PC-3 (cell line): ENCODE results near the gene TMEM156.

Source experiments
- CTCF ChIP-seq: fragments of 300-600 bp; sonication (generic); conservative IDR thresholded peaks from 2 replicates; pipeline ENCODE4 v1.5.1; 2017; ENCODE audit warnings: antibody characterized with exemption, low read depth, mild to moderate bottlenecking, low read length
- EZH2 ChIP-seq: fragments of 300-600 bp; sonication (generic); IDR thresholded peaks from one replicate; pipeline ENCODE4 v1.6.1; 2017; ENCODE audit warnings: antibody characterized with exemption, mild to moderate bottlenecking, low read length; ENCODE audit not compliant: unreplicated experiment

DNA sequence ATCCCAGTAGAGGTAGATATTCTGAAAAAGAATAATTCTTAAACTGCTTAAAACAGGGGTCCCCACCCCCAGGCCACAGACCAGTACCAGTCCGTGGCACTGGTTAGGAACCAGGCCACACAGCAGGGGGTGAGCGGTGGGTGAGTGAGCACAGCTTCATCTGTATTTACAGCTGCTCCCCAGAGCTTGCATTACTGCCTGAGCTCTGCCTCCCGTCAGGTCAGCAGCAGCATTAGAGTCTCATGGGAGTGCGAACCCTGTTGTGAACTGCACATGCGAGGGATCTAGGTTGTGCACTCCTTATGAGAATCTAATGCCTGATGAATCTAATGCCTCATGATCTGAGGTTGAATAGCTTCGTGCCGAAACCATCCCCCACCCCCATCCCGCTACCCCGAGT lies 87.8 kb downstream of the TMEM156 start:
- TF ChIP-seq CTCF (no peak), EZH2 (no peak)
